ENCODE data around the gene UBE4A.

DNA sequence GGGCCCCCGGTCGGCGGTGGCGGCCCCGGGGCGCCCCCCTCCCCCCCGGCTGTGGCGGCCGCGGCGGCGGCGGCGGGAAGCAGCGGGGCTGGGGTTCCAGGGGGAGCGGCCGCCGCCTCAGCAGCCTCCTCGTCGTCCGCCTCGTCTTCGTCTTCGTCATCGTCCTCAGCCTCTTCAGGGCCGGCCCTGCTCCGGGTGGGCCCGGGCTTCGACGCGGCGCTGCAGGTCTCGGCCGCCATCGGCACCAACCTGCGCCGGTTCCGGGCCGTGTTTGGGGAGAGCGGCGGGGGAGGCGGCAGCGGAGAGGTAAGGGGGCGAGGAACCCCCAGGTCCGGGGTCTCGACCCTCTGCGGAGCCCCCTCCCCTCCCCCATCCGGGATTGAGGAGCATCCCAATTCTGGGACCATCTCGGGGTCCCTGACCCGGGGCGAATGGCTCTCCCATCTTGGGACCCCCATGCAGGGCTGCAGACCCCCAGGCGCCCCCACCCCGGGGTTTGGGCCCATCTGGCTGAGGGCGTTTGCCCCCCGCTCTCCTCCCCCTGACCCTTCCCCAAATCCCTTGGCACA lies 77.3 kb downstream of the UBE4A start:
- TF ChIP-seq, protein P1, sequence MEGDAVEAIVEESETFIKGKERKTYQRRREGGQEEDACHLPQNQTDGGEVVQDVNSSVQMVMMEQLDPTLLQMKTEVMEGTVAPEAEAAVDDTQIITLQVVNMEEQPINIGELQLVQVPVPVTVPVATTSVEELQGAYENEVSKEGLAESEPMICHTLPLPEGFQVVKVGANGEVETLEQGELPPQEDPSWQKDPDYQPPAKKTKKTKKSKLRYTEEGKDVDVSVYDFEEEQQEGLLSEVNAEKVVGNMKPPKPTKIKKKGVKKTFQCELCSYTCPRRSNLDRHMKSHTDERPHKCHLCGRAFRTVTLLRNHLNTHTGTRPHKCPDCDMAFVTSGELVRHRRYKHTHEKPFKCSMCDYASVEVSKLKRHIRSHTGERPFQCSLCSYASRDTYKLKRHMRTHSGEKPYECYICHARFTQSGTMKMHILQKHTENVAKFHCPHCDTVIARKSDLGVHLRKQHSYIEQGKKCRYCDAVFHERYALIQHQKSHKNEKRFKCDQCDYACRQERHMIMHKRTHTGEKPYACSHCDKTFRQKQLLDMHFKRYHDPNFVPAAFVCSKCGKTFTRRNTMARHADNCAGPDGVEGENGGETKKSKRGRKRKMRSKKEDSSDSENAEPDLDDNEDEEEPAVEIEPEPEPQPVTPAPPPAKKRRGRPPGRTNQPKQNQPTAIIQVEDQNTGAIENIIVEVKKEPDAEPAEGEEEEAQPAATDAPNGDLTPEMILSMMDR (optimal IDR thresholded peaks at IDR 0.05 in 1 of 3, IDR thresholded peaks at IDR 0.05 in 1 of 3, conservative IDR thresholded peaks at IDR 0.05 in 1 of 3; ENCODE audit: extremely low read depth in 1 of 3, insufficient read depth in 2 of 3, low read length in 3 of 3) = no peak
- no peak for TF ChIP-seq EZH2 (IDR thresholded peaks at IDR 0.05; ENCODE audit: low read length)

Data from keratinocyte (primary cell).